Neural cell (in vitro differentiated cells): ENCODE data around the gene LGALS12. TPM values are rescaled to one million over a fixed set of nuclear protein-coding genes. Genes with fewer than 3 reads are reported as not detected.

Experiments used
- H2AFZ ChIP-seq: fragments of 200-600, 300-800 bp; sonication (generic), shearing (Covaris generic); 2 replicates; pipeline ENCODE4 v1.6.0; 2014; ENCODE audit warnings: low read depth, mild to moderate bottlenecking, antibody characterized with exemption, low read length, moderate library complexity
- H3F3A ChIP-seq: fragments of 200-600 bp; shearing (Covaris generic); 2 replicates; pipeline ENCODE4 v1.6.1; 2016; ENCODE audit warnings: mild to moderate bottlenecking, moderate library complexity, mixed read lengths, antibody characterized with exemption, low read length; ENCODE audit not compliant: insufficient read depth, poor library complexity, severe bottlenecking
- H3K27ac ChIP-seq: fragments of 200-600, 300-800 bp; sonication (generic), shearing (Covaris generic); 2 replicates; pipeline ENCODE4 v1.5.1; 2014; ENCODE audit warnings: mild to moderate bottlenecking, low read length, moderate library complexity
- H3K27me3 ChIP-seq: fragments of 300-800, 200-600 bp; sonication (generic), shearing (Covaris generic); 2 replicates; pipeline ENCODE4 v1.6.0; 2014; ENCODE audit warnings: mild to moderate bottlenecking, low read depth, low read length, moderate library complexity; ENCODE audit not compliant: insufficient read depth
- H3K36me3 ChIP-seq: fragments of 300-800, 200-600 bp; sonication (generic), shearing (Covaris generic); 2 replicates; pipeline ENCODE4 v1.5.1; 2014; ENCODE audit warnings: mild to moderate bottlenecking, antibody characterized with exemption, low read length, moderate library complexity; ENCODE audit not compliant: insufficient read depth
- H3K4me2 ChIP-seq: fragments of 300-800, 200-600 bp; sonication (generic), shearing (Covaris generic); 2 replicates; pipeline ENCODE4 v1.6.0; 2014; ENCODE audit warnings: mild to moderate bottlenecking, low read length
- H3K4me3 ChIP-seq: fragments of 300-800, 200-600 bp; sonication (generic), shearing (Covaris generic); 2 replicates; pipeline ENCODE4 v1.5.1; 2014; ENCODE audit warnings: mild to moderate bottlenecking, low read length, moderate library complexity
- H3K79me2 ChIP-seq: fragments of 200-600 bp; shearing (Covaris generic); replicated peaks from 2 replicates; pipeline ENCODE4 v1.6.0; 2014; ENCODE audit warnings: mild to moderate bottlenecking, low read length, moderate library complexity; ENCODE audit not compliant: insufficient read depth
- H3K9ac ChIP-seq: fragments of 300-800, 200-600 bp; sonication (generic), shearing (Covaris generic); 2 replicates; pipeline ENCODE4 v1.6.1; 2016; ENCODE audit warnings: mild to moderate bottlenecking, low read length, mixed read lengths
- H3K9me2 ChIP-seq: fragments of 200-600 bp; shearing (Covaris generic); 2 replicates; pipeline ENCODE4 v1.6.1; 2016; ENCODE audit warnings: mild to moderate bottlenecking, low read length, mixed read lengths; ENCODE audit not compliant: insufficient read depth
- H3K9me3 ChIP-seq: fragments of 200-600, 300-800 bp; sonication (generic), shearing (Covaris generic); 2 replicates; pipeline ENCODE4 v1.6.1; 2016; ENCODE audit warnings: mild to moderate bottlenecking, mixed run types, low read length, moderate library complexity, mixed read lengths
- H4K20me1 ChIP-seq: fragments of 200-600 bp; shearing (Covaris generic); 2 replicates; pipeline ENCODE4 v1.6.1; 2016; ENCODE audit warnings: mild to moderate bottlenecking, mixed run types; ENCODE audit not compliant: insufficient read depth
- EP300 ChIP-seq: fragments of 450-650 bp; conservative IDR thresholded peaks from 2 replicates; pipeline ENCODE4 v1.6.1; 2014; ENCODE audit warnings: antibody characterized with exemption, mild to moderate bottlenecking, moderate library complexity; ENCODE audit not compliant: poor library complexity, severe bottlenecking
- EZH2 ChIP-seq: fragments of 200-600, 300-800 bp; shearing (Covaris generic), sonication (generic); IDR thresholded peaks from 2 replicates; pipeline ENCODE4 v1.6.1; 2014; ENCODE audit warnings: antibody characterized with exemption, low read length, borderline replicate concordance, mild to moderate bottlenecking; ENCODE audit not compliant: insufficient read depth, poor library complexity, severe bottlenecking
- MXI1 ChIP-seq: fragments of 450-650 bp; conservative IDR thresholded peaks from 2 replicates; pipeline ENCODE4 v1.6.1; 2014; ENCODE audit warnings: antibody characterized with exemption, mild to moderate bottlenecking; ENCODE audit not compliant: poor library complexity, severe bottlenecking
- POLR2AphosphoS5 ChIP-seq: IDR thresholded peaks from 2 replicates; pipeline ENCODE4 v1.6.1; 2012
- RAD21 ChIP-seq: fragments of 450-650 bp; conservative IDR thresholded peaks from 2 replicates; pipeline ENCODE4 v1.6.1; 2014; ENCODE audit warnings: antibody characterized with exemption, mild to moderate bottlenecking, moderate library complexity
- SMC3 ChIP-seq: fragments of 450-650 bp; conservative IDR thresholded peaks from 2 replicates; pipeline ENCODE4 v1.6.1; 2014; ENCODE audit warnings: antibody characterized with exemption, mild to moderate bottlenecking, moderate library complexity; ENCODE audit not compliant: poor library complexity
- TAF1 ChIP-seq: IDR thresholded peaks from 2 replicates; pipeline ENCODE4 v1.6.1; 2012; ENCODE audit warnings: low read depth
- polyA minus RNA-seq: library from RNA; depleted of rRNA, polyadenylated mRNA; stranded (reverse); fragments of >200 nt; gene quantifications from 2 replicates; pipeline ENCODE4 v1.2.3, GENCODE V29; 2014
- polyA plus RNA-seq: library from polyadenylated mRNA; depleted of rRNA; stranded (reverse); fragments of >200 nt; gene quantifications from 2 replicates; pipeline ENCODE4 v1.2.3, GENCODE V29; 2014
- TF ChIP-seq, protein P1 (sequence below): fragments of 450-650 bp; IDR thresholded peaks from 2 replicates; pipeline ENCODE4 v1.5.1; 2014; ENCODE audit warnings: antibody characterized with exemption, mild to moderate bottlenecking, moderate library complexity; ENCODE audit not compliant: poor library complexity, severe bottlenecking
- TF ChIP-seq, protein P2 (sequence below): IDR thresholded peaks from 2 replicates; pipeline ENCODE4 v1.6.1; 2012; ENCODE audit warnings: borderline replicate concordance

LGALS12 gene, protein sequence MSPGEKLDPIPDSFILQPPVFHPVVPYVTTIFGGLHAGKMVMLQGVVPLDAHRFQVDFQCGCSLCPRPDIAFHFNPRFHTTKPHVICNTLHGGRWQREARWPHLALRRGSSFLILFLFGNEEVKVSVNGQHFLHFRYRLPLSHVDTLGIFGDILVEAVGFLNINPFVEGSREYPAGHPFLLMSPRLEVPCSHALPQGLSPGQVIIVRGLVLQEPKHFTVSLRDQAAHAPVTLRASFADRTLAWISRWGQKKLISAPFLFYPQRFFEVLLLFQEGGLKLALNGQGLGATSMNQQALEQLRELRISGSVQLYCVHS
- polyA plus RNA-seq: not detected in 2 replicates
- not detected in 2 replicates for polyA minus RNA-seq

DNA sequence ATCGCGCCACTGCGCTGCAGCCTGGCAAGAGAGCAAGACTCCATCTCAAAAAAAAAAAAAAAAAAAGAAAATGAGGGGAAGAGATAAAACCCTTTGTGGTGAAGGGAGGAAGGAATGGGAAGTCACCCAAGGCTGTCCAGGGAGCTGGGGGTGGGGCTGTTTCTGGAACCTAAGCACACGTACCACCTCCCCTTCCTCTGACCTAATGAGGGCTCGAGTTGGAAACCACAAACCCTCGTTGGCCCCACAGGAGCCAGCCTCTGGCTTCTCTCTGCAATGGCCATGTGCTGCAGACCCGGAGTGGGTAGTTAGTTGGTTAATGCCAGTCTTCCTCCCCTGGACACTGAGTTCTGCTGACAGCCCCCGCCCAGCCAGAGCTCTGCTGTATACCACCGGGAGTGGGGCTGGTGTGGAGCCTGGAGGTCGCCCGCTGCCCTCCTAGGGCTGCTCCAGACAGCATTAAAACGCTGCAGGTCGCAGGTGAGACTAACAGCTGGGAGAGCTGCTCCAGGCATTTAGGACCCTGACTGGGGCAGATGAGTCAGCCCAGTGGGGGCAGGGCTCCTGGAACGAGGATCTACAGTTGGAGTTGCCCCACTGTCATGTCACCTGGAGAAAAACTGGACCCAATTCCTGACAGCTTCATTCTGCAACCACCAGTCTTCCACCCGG is at the start of gene LGALS12:
Gene LGALS12 (plus strand): TSS at position 228 of the 672 bp plus-strand sequence. CDS start 375 bp downstream, at position 603.
- no peaks in the 10 kb centered on the region for H3K9me3 ChIP-seq
- no peaks in the 10 kb centered on the region for H3F3A ChIP-seq
- no peaks in the 10 kb centered on the region for H3K27me3 ChIP-seq
- TF ChIP-seq TAF1: no peak
- no peak for TF ChIP-seq EZH2
- no peaks in the 10 kb centered on the region for H3K9me2 ChIP-seq
- no peak within 1 kb of the TSS for H3K4me3 ChIP-seq
- H3K9ac ChIP-seq: no peak within 1 kb of the TSS
- no peaks in the 10 kb centered on the region for H3K79me2 ChIP-seq
- H3K27ac ChIP-seq: no peak within 1 kb of the TSS
- H4K20me1 ChIP-seq: no peaks in the 10 kb centered on the region
- H3K4me2 ChIP-seq: no peak within 1 kb of the TSS
- no peaks in the 10 kb centered on the region for H3K36me3 ChIP-seq
- H2AFZ ChIP-seq: no peak within 1 kb of the TSS

DNA sequence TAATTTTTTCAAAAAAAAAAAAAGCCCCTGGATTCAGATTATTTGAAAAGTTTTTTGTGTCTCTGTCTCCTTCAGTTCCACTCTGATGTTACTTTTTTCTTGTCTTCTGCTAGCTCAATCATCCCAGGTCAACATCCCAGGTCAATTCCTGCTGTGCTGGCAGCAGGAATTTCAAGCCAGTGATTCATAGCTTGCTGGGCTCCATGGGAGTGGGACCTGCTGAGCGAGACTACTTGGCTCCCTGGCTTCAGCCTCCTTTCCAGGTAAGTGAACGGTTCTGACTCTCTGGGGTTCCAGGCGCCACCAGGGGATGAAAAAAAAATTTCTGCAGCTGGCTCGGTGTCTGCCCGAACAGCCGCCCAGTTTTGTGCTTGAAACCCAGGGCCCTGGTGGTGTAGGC is 46.3 kb upstream of the LGALS12 start:
- Histone ChIP-seq H4K20me1 (no peaks in the 10 kb centered on the region), H3K4me2 (no peak overlapping the region), H3K9ac (no peak overlapping the region), H3K79me2 (no peaks in the 10 kb centered on the region), H3K9me2 (no peaks in the 10 kb centered on the region), H3K27me3 (no peaks in the 10 kb centered on the region), H3K36me3 (no peaks in the 10 kb centered on the region), H3K4me3 (no peak overlapping the region), H2AFZ (no peak overlapping the region), H3F3A (no peaks in the 10 kb centered on the region), H3K27ac (no peak overlapping the region), H3K9me3 (no peaks in the 10 kb centered on the region)
- TF ChIP-seq, protein P1, sequence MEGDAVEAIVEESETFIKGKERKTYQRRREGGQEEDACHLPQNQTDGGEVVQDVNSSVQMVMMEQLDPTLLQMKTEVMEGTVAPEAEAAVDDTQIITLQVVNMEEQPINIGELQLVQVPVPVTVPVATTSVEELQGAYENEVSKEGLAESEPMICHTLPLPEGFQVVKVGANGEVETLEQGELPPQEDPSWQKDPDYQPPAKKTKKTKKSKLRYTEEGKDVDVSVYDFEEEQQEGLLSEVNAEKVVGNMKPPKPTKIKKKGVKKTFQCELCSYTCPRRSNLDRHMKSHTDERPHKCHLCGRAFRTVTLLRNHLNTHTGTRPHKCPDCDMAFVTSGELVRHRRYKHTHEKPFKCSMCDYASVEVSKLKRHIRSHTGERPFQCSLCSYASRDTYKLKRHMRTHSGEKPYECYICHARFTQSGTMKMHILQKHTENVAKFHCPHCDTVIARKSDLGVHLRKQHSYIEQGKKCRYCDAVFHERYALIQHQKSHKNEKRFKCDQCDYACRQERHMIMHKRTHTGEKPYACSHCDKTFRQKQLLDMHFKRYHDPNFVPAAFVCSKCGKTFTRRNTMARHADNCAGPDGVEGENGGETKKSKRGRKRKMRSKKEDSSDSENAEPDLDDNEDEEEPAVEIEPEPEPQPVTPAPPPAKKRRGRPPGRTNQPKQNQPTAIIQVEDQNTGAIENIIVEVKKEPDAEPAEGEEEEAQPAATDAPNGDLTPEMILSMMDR: no peak
- TF ChIP-seq EP300 (no peak), MXI1 (no peak), POLR2AphosphoS5 (no peak), SMC3 (no peak), TAF1 (no peak), EZH2 (no peak), RAD21 (no peak)
- TF ChIP-seq, protein P2, sequence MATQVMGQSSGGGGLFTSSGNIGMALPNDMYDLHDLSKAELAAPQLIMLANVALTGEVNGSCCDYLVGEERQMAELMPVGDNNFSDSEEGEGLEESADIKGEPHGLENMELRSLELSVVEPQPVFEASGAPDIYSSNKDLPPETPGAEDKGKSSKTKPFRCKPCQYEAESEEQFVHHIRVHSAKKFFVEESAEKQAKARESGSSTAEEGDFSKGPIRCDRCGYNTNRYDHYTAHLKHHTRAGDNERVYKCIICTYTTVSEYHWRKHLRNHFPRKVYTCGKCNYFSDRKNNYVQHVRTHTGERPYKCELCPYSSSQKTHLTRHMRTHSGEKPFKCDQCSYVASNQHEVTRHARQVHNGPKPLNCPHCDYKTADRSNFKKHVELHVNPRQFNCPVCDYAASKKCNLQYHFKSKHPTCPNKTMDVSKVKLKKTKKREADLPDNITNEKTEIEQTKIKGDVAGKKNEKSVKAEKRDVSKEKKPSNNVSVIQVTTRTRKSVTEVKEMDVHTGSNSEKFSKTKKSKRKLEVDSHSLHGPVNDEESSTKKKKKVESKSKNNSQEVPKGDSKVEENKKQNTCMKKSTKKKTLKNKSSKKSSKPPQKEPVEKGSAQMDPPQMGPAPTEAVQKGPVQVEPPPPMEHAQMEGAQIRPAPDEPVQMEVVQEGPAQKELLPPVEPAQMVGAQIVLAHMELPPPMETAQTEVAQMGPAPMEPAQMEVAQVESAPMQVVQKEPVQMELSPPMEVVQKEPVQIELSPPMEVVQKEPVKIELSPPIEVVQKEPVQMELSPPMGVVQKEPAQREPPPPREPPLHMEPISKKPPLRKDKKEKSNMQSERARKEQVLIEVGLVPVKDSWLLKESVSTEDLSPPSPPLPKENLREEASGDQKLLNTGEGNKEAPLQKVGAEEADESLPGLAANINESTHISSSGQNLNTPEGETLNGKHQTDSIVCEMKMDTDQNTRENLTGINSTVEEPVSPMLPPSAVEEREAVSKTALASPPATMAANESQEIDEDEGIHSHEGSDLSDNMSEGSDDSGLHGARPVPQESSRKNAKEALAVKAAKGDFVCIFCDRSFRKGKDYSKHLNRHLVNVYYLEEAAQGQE: no peak
